GM18508 (cell line): Measurements from ENCODE around the gene POLD2.

Experiments
- ATAC-seq: cut with Tn5 transposase; IDR thresholded peaks from one replicate; pipeline ENCODE4 v1.9.1; 2021; ENCODE audit warnings: moderate number of reproducible peaks; ENCODE audit not compliant: insufficient read depth, unreplicated experiment

The POLD2 gene

GRCh38 chr7:44114586-44115310 is 8.6 kb downstream of the POLD2 start:
- ATAC-seq, result no peak

DNA sequence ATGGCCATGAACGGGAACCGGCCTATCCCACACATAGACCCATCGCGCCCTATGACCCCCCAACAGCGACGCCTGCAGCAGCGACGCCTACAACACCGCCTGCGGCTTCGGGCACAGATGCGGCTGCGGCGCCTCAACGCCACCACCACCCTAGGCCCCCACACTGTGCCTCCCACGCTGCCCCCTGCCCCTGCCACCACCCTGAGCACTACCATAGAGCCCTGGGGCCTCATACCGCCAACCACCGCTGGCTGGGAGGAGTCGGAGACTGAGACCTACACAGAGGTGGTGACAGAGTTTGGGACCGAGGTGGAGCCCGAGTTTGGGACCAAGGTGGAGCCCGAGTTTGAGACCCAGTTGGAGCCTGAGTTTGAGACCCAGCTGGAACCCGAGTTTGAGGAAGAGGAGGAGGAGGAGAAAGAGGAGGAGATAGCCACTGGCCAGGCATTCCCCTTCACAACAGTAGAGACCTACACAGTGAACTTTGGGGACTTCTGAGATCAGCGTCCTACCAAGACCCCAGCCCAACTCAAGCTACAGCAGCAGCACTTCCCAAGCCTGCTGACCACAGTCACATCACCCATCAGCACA is 9.5 kb downstream of the POLD2 start:
- ATAC-seq, result no peak

DNA sequence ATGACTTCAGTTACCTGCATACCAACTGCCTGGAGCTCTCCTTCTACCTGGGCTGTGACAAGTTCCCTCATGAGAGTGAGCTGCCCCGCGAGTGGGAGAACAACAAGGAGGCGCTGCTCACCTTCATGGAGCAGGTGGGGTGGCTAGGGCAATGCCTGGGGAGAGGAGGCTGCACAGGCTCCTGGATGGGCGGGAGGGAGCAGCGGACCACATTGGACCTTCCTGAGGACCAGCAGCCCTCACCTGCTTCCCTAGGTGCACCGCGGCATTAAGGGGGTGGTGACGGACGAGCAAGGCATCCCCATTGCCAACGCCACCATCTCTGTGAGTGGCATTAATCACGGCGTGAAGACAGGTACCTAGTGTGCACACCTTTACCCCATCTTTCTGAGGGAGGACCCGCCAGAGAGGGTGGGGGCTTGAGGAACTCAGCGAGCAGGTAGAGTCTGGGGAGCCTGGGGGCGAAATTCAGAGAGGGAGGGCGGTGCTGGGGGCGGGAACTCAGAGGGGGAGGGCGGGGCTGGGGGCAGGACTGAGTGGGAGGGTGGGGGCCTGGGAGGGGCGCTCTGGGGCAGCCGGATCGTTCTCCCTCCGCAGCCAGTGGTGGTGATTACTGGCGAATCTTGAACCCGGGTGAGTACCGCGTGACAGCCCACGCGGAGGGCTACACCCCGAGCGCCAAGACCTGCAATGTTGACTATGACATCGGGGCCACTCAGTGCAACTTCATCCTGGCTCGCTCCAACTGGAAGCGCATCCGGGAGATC is 10.2 kb downstream of the POLD2 start:
- ATAC-seq, result no peak

GRCh38 chr7:44112231-44112996 is 10.9 kb downstream of the POLD2 start:
- ATAC-seq, result no peak

- ATAC-seq, result no peak
Observed at GRCh38 chr7:44111761-44112160, 11.6 kb downstream of the POLD2 start.

GRCh38 chr7:44110719-44111635 is 12.4 kb downstream of the POLD2 start:
- ATAC-seq, result no peak

- ATAC-seq, result no peak
Observed at GRCh38 chr7:44109991-44110390, 13.4 kb downstream of the POLD2 start.

DNA sequence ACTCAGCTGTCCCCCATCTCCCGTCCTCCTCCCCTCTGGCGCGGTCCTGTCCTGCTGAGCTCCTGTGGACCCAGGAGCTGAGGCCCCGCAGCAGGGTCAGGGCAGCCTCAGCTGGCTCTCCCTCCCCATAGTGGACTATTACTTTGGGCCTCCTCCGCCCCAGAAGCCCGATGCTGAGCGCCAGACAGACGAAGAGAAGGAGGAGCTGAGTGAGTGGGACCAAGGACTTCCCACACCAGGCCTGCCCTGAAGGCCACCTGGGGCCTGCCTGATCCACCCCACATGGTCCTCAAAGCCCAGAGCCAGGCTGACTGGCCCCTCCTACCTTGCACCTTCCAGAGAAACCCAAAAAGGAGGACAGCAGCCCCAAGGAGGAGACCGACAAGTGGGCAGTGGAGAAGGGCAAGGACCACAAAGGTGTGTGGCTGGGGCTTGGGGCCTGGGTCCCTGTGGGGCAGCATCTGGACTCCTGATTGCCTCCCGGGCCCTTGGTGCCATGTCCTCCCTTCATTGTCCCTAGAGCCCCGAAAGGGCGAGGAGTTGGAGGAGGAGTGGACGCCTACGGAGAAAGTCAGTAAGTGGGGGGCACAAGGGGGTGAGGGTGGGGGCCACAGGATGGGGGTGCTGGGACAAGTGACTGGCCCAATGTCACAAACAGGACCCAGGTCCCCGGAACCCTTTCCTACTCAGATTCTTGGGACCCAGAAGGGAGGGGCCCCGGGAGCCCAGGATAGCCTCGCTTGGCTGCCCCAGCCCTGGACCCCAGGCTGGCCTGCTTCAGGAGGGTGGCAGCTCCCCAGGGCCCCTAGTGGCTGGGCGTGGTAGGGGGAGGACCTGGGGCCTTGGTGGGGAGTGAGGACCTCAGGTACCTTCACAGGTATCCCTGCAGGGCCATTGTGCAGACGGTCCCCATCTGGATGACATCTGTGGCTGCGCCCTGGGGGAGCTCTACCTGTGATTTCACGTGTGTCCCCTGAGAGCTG is 14.3 kb downstream of the POLD2 start:
- no peak for ATAC-seq

DNA sequence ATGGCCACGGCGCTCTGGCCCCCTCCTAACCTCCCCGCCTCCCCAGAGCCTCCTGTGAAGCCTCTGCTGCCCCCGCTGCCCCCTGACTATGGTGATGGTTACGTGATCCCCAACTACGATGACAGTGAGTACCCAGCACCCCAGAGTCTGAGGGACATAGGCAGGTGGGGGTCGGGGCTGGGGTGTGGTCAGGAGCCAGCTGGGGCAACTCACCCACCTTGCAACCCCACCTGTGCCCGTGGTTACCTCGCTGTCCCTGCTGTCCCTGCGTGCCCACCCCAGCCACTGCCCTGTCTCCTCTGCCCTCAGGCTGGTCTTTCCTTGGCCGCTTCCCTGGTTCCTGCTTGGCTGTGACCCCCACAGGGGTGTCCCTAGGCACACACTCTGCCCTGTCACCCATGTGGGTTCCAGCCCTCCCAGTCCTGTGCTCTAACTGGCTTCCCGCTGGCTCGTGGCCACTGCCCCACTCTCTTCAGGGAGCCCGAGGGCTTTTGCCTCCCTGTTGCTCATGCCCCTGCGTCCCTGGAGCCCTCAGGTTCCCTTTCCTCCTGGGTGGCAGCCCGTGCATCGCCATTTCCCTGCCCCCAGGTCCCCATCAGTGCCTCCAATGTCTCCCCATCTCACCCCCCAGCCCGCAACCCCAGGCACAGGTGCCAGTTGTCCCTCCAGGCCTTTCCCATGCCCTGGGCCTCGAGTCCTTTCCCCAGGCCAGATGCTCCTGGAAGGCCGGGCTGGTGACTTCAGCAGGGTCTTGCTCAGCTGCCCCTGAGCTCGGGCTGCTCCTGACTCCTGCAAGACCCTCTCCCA is 15.2 kb downstream of the POLD2 start:
- ATAC-seq, result no peak

DNA sequence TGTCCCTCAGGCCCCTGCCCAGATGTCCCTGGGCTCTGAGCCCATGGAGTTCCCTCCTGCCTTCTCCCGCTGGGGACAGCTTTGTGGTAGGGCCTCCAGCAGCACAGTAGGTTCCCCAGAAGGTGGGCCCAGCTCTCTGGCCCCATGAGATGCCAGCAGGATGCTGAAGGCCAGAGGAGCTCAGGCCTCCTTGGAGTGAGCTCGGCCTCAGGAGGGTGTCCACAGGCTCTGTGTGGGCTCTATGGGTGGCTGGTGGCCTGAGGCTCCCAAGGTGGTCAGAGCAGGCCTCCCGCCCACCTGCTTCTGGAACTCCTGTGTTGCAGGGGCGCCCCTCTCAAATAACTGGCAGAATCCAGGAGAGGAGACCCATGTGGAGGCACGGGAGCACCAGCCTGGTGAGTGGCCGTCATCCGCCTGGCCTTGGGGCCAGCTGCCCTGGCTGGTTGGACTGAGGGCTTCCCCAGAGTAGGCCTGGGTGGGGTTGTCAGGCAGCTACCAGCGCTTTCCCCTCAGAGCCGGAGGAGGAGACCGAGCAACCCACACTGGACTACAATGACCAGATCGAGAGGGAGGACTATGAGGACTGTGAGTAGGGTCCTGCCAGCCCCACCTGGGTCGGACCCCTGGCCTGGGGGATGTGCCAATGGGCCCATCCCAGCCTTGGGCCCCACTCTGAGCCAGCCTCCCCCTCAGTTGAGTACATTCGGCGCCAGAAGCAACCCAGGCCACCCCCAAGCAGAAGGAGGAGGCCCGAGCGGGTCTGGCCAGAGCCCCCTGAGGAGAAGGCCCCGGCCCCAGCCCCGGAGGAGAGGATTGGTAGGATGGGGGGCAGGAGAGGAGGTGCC is 16.0 kb downstream of the POLD2 start:
- ATAC-seq, result no peak

DNA sequence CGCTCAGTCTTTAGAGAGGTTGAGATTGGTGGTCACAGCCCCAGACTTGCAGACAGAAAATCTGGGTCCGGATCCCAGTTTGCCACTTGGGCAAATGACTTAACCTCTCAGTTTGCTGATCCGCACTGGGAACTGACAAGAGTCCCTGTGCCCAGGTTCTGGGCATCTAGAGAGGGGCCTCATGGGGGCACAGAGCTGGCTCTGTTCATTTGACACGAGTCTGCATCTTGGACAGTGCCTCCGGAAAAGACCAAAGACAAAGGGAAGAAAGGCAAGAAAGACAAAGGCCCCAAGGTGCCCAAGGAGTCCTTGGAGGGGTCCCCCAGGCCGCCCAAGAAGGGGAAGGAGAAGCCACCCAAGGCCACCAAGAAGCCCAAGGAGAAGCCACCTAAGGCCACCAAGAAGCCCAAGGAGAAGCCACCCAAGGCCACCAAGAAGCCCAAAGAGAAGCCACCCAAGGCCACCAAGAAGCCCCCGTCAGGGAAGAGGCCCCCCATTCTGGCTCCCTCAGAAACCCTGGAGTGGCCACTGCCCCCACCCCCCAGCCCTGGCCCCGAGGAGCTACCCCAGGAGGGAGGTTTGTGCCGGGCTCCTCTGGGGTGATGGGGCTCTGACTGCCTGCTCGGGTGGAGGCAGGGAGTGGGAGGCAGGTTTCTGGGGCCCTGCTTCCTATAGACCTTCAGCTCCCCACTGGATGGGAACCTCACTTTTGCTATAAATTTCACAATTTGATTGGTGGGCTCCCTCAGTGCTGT is 16.9 kb downstream of the POLD2 start:
- no peak for ATAC-seq

DNA sequence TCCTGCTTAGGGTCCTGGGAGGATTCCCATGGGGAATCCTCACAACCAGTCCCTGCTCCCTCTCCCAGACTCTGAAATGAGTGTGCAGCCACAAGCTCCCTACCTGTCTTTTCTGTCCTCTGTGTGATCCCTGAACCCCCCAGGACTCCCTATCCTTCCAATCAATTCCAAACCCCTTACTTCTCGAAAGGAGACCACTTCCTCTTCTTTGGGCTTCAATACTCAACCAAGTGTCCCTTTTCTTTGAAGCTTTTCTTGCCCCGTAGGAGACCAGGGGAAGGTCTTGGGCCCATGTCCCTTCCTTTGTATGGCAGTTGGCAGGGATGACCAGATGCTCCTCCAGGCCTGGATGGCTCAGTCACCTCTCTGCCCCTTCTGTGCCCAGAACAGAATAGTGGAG is 17.5 kb downstream of the POLD2 start:
- no peak for ATAC-seq

DNA sequence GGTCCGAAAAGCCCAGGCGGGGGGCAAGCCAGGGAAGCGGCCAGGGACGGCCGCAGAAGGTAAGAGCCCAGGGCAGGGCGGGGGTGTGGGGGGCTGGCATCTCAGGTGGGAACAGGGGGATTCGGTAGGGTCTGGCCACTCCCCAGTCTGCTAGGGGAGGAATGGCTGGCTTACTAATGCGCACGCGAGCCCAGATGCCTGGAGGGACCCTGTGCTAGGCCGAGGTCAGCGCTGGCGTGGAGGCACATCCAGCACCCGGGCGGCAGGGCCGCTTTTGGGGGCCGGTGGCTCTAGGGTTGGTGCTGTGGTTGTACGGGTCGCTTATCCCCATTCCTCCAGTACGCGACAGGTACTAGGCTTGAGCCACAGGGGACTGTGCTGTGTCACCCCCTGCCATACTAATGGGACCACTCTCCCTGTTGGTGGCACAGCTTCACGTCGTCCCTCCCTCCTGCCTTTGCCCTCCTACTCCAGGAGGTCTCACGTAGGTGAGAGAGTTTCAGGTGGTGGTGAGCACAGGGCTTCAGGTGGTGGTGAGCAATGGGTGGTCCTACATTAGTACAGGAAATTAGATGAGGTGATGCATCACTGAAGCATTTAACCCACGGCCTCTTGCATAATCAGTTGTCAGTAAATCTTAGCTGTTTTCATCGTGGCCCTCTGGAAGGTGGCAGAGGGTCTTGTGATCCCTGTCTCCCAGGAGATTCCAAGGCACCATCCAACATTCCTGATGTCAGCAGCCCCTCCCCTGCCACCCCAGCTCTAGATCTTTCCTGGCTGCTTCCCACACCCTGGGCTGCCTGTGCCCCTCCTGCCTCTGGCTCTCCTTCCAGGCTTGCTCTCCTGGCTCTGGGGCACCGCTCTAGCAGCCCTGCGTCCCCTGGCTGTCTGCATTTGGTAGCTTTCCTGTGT is 18.2 kb downstream of the POLD2 start:
- ATAC-seq, result no peak

DNA sequence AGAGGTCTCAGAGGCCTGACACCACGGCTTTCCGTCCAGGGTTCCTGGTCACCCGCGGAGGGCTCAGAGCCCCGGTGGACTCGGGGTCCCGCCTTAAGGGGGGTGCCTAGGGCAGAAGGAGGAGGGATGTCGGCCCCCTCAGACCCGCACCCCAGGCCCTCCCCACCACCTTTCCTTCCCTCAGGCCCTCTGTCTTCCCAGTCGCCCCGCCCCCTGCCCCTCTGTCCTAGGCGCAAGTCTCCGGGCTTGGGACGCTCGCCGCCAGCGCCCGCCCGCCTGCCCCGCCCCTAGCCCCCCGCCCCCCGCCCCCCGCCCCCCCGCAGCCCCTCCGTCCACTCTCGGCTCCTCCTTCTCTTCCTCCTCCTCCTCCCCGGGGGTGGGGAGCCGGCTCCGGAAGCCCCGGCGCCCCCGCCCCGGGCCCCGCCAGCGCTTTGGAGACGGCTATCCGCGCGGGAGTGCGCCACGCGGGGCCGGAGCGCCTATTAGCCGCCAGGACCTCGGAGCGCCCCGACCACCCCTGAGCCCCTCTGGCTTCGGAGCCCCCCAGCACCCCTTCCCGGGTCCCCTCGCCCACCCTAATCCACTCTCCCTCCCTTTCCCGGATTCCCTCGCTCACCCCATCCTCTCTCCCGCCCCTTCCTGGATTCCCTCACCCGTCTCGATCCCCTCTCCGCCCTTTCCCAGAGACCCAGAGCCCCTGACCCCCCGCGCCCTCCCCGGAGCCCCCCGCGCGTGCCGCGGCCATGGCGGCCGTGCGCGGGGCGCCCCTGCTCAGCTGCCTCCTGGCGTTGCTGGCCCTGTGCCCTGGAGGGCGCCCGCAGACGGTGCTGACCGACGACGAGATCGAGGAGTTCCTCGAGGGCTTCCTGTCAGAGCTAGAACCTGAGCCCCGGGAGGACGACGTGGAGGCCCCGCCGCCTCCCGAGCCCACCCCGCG is 19.2 kb downstream of the POLD2 start, which contains the start of gene AEBP1:
Gene AEBP1 (plus strand): TSS at position 423 of the 937 bp plus-strand sequence. CDS start 321 bp downstream, at position 744.
- no peak for ATAC-seq
